HepG2 (cell line): Measurements from ENCODE around the gene EFNA2. TPM values are rescaled to one million over a fixed set of nuclear protein-coding genes. Genes with fewer than 3 reads are reported as not detected.

Experiments
- ATF5 ChIP-seq: sonication (generic); formaldehyde crosslinking; IDR thresholded peaks from 2 replicates; pipeline ENCODE4 v1.4.0; 2020; ENCODE audit warnings: mild to moderate bottlenecking, low read depth, missing genetic modification reagents
- CENPT ChIP-seq: sonication (generic); formaldehyde crosslinking; IDR thresholded peaks from 2 replicates; pipeline ENCODE4 v1.8.0; 2022; ENCODE audit warnings: low read depth, mild to moderate bottlenecking, moderate library complexity, missing genetic modification reagents
- IRF1 ChIP-seq: sonication (generic); formaldehyde crosslinking; IDR thresholded peaks from 2 replicates; pipeline ENCODE4 v1.4.0; 2020; ENCODE audit warnings: low read depth, mild to moderate bottlenecking, missing genetic modification reagents
- JARID2 ChIP-seq: sonication (generic); formaldehyde crosslinking; IDR thresholded peaks from 2 replicates; pipeline ENCODE4 v1.8.1; 2023; ENCODE audit warnings: missing genetic modification reagents, inconsistent platforms; ENCODE audit not compliant: insufficient replicate concordance
- SIX4 ChIP-seq: sonication (generic); formaldehyde crosslinking; IDR thresholded peaks from 2 replicates; pipeline ENCODE4 v1.4.0; 2020; ENCODE audit warnings: missing genetic modification reagents
- SKI ChIP-seq: fragments of 450-650 bp; IDR thresholded peaks from one replicate; pipeline ENCODE4 v1.6.1; 2018; ENCODE audit warnings: mild to moderate bottlenecking; ENCODE audit not compliant: partially characterized antibody
- ZBTB7B ChIP-seq: sonication (generic); formaldehyde crosslinking; IDR thresholded peaks from 2 replicates; pipeline ENCODE4 v1.4.0; 2020; ENCODE audit warnings: missing genetic modification reagents
- ZFAT ChIP-seq: sonication (generic); formaldehyde crosslinking; conservative IDR thresholded peaks from 2 replicates; pipeline ENCODE4 v1.8.1; 2023; ENCODE audit warnings: missing genetic modification reagents, inconsistent platforms
- ZFYVE20 ChIP-seq: sonication (generic); formaldehyde crosslinking; IDR thresholded peaks from 2 replicates; pipeline ENCODE4 v1.8.0; 2023; ENCODE audit warnings: low read depth, mild to moderate bottlenecking, moderate library complexity, missing genetic modification reagents, borderline replicate concordance
- ZNF101 ChIP-seq: sonication (generic); formaldehyde crosslinking; IDR thresholded peaks from 2 replicates; pipeline ENCODE4 v1.4.0; 2020; ENCODE audit warnings: mild to moderate bottlenecking, low read depth, missing genetic modification reagents, borderline replicate concordance
- ZNF260 ChIP-seq: sonication (generic); formaldehyde crosslinking; IDR thresholded peaks from 2 replicates; pipeline ENCODE4 v1.4.0; 2020; ENCODE audit warnings: missing genetic modification reagents, low read depth, mild to moderate bottlenecking, borderline replicate concordance
- ZNF274 ChIP-seq: sonication (generic); formaldehyde crosslinking; IDR thresholded peaks from 2 replicates; pipeline ENCODE4 v1.5.1; 2020; ENCODE audit warnings: mild to moderate bottlenecking, missing genetic modification reagents
- ZNF768 ChIP-seq: sonication (generic); formaldehyde crosslinking; IDR thresholded peaks from 2 replicates; pipeline ENCODE4 v1.4.0; 2020; ENCODE audit warnings: missing genetic modification reagents
- polyA plus RNA-seq, 8 experiments: library from polyadenylated mRNA; depleted of rRNA in 3 of 8; stranded (reverse) in 7 of 8; unstranded in 1 of 8; fragments of >200 nt; fragmentation: Illumina TruSeq in 4 of 8; extraction: Trizol in 4 of 8; gene quantifications; 2 replicates each; pipeline versions ENCODE4 v1.2.1 to v1.2.3, GENCODE V29; 2011 to 2016; ENCODE audit warnings: low read depth in 4 of 8, missing spikeins in 1 of 8, mixed read lengths in 1 of 8; ENCODE audit not compliant: insufficient read depth in 1 of 8
- total RNA-seq, 5 experiments: library from RNA; depleted of rRNA; stranded (reverse); fragments of >200 nt; fragmentation: Illumina TruSeq; extraction: Trizol; gene quantifications; 2 replicates each; pipeline ENCODE4 v1.2.3, GENCODE V29; 2016; ENCODE audit warnings: low read depth in 1 of 5
- TF ChIP-seq, protein P1 (sequence below): sonication (generic); formaldehyde crosslinking; IDR thresholded peaks from 2 replicates; pipeline ENCODE4 v1.4.0; 2020; ENCODE audit warnings: missing genetic modification reagents
- TF ChIP-seq, protein P2 (sequence below): sonication (generic); formaldehyde crosslinking; IDR thresholded peaks from 2 replicates; pipeline ENCODE4 v1.5.0; 2020; ENCODE audit warnings: mild to moderate bottlenecking, missing genetic modification reagents
- TF ChIP-seq, protein P3 (sequence below): sonication (generic); formaldehyde crosslinking; conservative IDR thresholded peaks from 2 replicates; pipeline ENCODE4 v1.4.0; 2020; ENCODE audit warnings: mild to moderate bottlenecking, missing genetic modification reagents, moderate library complexity

Gene EFNA2
- total and polyA plus RNA-seq, 2 of the 13 experiments (the other 11 are each of a cell fraction or from before 2014, with no cell fraction given) = 6.0 to 9.9 TPM

DNA sequence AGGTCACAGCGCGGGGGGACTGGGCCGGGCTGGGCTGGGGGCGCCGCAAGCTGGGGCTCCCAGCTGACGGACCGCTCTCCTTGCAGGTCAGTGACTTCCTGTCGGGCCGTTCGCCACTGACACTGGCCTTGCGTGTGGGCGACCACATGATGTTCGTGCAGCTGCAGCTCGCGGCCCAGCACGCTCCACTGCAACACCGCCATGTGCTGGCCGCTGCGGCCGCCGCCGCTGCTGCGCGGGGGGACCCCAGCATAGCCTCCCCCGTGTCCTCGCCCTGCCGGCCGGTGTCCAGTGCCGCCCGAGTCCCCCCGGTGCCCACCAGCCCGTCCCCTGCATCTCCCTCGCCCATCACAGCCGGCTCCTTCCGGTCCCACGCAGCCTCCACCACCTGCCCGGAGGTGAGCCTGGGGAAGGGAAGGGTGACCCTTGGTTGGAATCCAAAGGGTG is 31.6 kb upstream of the EFNA2 start (continued):
- no peak for TF ChIP-seq IRF1 (CRISPR knock-in tag)
- no peak for TF ChIP-seq ZNF274
- TF ChIP-seq ZNF768 = peak; percentile 54; the same call in 1 of the 2 replicates
- TF ChIP-seq ZFAT (CRISPR knock-in tag) = no peak
- no peak for TF ChIP-seq ZNF101 (CRISPR knock-in tag)
- TF ChIP-seq, protein P1, sequence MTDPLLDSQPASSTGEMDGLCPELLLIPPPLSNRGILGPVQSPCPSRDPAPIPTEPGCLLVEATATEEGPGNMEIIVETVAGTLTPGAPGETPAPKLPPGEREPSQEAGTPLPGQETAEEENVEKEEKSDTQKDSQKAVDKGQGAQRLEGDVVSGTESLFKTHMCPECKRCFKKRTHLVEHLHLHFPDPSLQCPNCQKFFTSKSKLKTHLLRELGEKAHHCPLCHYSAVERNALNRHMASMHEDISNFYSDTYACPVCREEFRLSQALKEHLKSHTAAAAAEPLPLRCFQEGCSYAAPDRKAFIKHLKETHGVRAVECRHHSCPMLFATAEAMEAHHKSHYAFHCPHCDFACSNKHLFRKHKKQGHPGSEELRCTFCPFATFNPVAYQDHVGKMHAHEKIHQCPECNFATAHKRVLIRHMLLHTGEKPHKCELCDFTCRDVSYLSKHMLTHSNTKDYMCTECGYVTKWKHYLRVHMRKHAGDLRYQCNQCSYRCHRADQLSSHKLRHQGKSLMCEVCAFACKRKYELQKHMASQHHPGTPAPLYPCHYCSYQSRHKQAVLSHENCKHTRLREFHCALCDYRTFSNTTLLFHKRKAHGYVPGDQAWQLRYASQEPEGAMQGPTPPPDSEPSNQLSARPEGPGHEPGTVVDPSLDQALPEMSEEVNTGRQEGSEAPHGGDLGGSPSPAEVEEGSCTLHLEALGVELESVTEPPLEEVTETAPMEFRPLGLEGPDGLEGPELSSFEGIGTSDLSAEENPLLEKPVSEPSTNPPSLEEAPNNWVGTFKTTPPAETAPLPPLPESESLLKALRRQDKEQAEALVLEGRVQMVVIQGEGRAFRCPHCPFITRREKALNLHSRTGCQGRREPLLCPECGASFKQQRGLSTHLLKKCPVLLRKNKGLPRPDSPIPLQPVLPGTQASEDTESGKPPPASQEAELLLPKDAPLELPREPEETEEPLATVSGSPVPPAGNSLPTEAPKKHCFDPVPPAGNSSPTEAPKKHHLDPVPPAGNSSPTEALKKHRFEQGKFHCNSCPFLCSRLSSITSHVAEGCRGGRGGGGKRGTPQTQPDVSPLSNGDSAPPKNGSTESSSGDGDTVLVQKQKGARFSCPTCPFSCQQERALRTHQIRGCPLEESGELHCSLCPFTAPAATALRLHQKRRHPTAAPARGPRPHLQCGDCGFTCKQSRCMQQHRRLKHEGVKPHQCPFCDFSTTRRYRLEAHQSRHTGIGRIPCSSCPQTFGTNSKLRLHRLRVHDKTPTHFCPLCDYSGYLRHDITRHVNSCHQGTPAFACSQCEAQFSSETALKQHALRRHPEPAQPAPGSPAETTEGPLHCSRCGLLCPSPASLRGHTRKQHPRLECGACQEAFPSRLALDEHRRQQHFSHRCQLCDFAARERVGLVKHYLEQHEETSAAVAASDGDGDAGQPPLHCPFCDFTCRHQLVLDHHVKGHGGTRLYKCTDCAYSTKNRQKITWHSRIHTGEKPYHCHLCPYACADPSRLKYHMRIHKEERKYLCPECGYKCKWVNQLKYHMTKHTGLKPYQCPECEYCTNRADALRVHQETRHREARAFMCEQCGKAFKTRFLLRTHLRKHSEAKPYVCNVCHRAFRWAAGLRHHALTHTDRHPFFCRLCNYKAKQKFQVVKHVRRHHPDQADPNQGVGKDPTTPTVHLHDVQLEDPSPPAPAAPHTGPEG = no peak
- TF ChIP-seq ZBTB7B (CRISPR knock-in tag) = no peak
- TF ChIP-seq, protein P2, sequence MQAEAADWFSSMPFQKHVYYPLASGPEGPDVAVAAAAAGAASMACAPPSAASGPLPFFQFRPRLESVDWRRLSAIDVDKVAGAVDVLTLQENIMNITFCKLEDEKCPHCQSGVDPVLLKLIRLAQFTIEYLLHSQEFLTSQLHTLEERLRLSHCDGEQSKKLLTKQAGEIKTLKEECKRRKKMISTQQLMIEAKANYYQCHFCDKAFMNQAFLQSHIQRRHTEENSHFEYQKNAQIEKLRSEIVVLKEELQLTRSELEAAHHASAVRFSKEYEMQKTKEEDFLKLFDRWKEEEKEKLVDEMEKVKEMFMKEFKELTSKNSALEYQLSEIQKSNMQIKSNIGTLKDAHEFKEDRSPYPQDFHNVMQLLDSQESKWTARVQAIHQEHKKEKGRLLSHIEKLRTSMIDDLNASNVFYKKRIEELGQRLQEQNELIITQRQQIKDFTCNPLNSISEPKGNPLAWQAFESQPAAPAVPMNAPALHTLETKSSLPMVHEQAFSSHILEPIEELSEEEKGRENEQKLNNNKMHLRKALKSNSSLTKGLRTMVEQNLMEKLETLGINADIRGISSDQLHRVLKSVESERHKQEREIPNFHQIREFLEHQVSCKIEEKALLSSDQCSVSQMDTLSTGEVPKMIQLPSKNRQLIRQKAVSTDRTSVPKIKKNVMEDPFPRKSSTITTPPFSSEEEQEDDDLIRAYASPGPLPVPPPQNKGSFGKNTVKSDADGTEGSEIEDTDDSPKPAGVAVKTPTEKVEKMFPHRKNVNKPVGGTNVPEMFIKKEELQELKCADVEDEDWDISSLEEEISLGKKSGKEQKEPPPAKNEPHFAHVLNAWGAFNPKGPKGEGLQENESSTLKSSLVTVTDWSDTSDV (CRISPR knock-in tag) = 0 out of 2 replicates have a peak, but pooled peaks have one; percentile 70
- TF ChIP-seq, protein P3, sequence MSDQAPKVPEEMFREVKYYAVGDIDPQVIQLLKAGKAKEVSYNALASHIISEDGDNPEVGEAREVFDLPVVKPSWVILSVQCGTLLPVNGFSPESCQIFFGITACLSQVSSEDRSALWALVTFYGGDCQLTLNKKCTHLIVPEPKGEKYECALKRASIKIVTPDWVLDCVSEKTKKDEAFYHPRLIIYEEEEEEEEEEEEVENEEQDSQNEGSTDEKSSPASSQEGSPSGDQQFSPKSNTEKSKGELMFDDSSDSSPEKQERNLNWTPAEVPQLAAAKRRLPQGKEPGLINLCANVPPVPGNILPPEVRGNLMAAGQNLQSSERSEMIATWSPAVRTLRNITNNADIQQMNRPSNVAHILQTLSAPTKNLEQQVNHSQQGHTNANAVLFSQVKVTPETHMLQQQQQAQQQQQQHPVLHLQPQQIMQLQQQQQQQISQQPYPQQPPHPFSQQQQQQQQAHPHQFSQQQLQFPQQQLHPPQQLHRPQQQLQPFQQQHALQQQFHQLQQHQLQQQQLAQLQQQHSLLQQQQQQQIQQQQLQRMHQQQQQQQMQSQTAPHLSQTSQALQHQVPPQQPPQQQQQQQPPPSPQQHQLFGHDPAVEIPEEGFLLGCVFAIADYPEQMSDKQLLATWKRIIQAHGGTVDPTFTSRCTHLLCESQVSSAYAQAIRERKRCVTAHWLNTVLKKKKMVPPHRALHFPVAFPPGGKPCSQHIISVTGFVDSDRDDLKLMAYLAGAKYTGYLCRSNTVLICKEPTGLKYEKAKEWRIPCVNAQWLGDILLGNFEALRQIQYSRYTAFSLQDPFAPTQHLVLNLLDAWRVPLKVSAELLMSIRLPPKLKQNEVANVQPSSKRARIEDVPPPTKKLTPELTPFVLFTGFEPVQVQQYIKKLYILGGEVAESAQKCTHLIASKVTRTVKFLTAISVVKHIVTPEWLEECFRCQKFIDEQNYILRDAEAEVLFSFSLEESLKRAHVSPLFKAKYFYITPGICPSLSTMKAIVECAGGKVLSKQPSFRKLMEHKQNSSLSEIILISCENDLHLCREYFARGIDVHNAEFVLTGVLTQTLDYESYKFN = no peak
- no peak for TF ChIP-seq ATF5 (CRISPR knock-in tag)
- TF ChIP-seq SKI = no peak
- peak; percentile 22 for TF ChIP-seq JARID2
- TF ChIP-seq SIX4 = no peak
- no peak for TF ChIP-seq CENPT
- TF ChIP-seq ZFYVE20 (CRISPR knock-in tag) = no peak
- TF ChIP-seq ZNF260 (CRISPR knock-in tag) = no peak
